GM12878 (cell line): ENCODE results near the gene DNAJA4. TPM values are rescaled to one million over a fixed set of nuclear protein-coding genes. Genes with fewer than 3 reads are reported as not detected.

ENCODE experiments used
- ATAC-seq: fragments of 200-7000 bp; cut with Tn5 transposase; 3 replicates; pipeline ENCODE4 v1.9.1; 2020; ENCODE audit warnings: mild to moderate bottlenecking, moderate library complexity
- BruUV-seq: library from RNA; stranded (reverse); fragments of 400-500 nt; replicated peaks from 2 replicates; lab custom pipeline; 2021; lab: Mats Ljungman, UMichigan
- CTCF ChIA-PET: fragments of 300-600 bp; sonication (Branson Sonifier 250); formaldehyde crosslinking; extraction: SDS; loops from one replicate; lab custom pipeline; 2021; ENCODE audit warnings: inconsistent platforms; lab: Yijun Ruan, JAX
- POLR2A ChIA-PET: fragments of 350-600 bp; formaldehyde crosslinking; extraction: SDS; loops from one replicate; lab custom pipeline; 2021; ENCODE audit warnings: inconsistent platforms; lab: Charles Lee
- RAD21 ChIA-PET: fragments of 300-600 bp; sonication (Branson Sonifier 250); formaldehyde crosslinking; loops from one replicate; lab custom pipeline; 2023; ENCODE audit warnings: antibody characterized with exemption; ENCODE audit not compliant: unreplicated experiment; lab: Charles Lee
- SMC1A ChIA-PET: fragments of 300-600 bp; sonication (Branson Sonifier 250); formaldehyde crosslinking; loops from one replicate; lab custom pipeline; 2023; ENCODE audit not compliant: unreplicated experiment, uncharacterized antibody; lab: Charles Lee
- DNase-seq: peaks from one replicate; pipeline ENCODE4 v3.0.0-alpha.2; 2011; ENCODE audit warnings: low read depth, low spot score
- FAIRE-seq: peaks from 3 replicates; lab custom pipeline; 2011; peaks lifted over from hg19 to GRCh38; lab: Jason Lieb, UNC
- H2AFZ ChIP-seq: 2 replicates; pipeline ENCODE4 v1.6.0; 2011; ENCODE audit warnings: low read depth, low read length, control low read depth; ENCODE audit not compliant: control insufficient read depth
- H3K27ac ChIP-seq: 2 replicates; pipeline ENCODE4 v1.5.1; 2011; ENCODE audit warnings: control low read depth; ENCODE audit not compliant: control insufficient read depth, insufficient read depth
- H3K27me3 ChIP-seq, 2 experiments: replicated peaks in 1 of 2; 2 replicates each; pipeline versions ENCODE4 v1.6.0 to v1.6.1; 2011; ENCODE audit warnings: low read length in 1 of 2; ENCODE audit not compliant: control insufficient read depth in 2 of 2, insufficient read depth in 2 of 2
- H3K36me3 ChIP-seq, 2 experiments: 2 replicates each; pipeline ENCODE4 v1.5.1; 2011; ENCODE audit warnings: low read length in 1 of 2; ENCODE audit not compliant: control insufficient read depth in 2 of 2, insufficient read depth in 2 of 2
- H3K4me1 ChIP-seq: 2 replicates; pipeline ENCODE4 v1.6.1; 2011; ENCODE audit warnings: mild to moderate bottlenecking, low read length, moderate library complexity, mixed read lengths; ENCODE audit not compliant: control insufficient read depth, insufficient read depth
- H3K4me2 ChIP-seq: 2 replicates; pipeline ENCODE4 v1.6.0; 2011; ENCODE audit warnings: control low read depth; ENCODE audit not compliant: control insufficient read depth, insufficient read depth
- H3K4me3 ChIP-seq: fragments of 200-600 bp; sonication (generic); 2 replicates; pipeline ENCODE4 v1.5.1; 2016
- H3K79me2 ChIP-seq: 2 replicates; pipeline ENCODE4 v1.6.0; 2011; ENCODE audit warnings: low read length; ENCODE audit not compliant: control insufficient read depth, insufficient read depth
- H3K9ac ChIP-seq: 2 replicates; pipeline ENCODE4 v1.8.0; 2011; ENCODE audit warnings: low read length, control low read depth, mixed read lengths; ENCODE audit not compliant: control insufficient read depth, insufficient read depth
- H3K9me3 ChIP-seq: replicated peaks from 3 replicates; pipeline ENCODE4 v1.5.1; 2011; ENCODE audit warnings: mild to moderate bottlenecking, low read length; ENCODE audit not compliant: control insufficient read depth, insufficient read depth
- H4K20me1 ChIP-seq: 2 replicates; pipeline ENCODE4 v1.6.0; 2011; ENCODE audit not compliant: control insufficient read depth, insufficient read depth
- CBFB ChIP-seq: IDR thresholded peaks from 2 replicates; pipeline ENCODE4 v1.6.1; 2016; ENCODE audit warnings: antibody characterized with exemption, low read depth
- DPF2 ChIP-seq: fragments of 450-650 bp; IDR thresholded peaks from 2 replicates; pipeline ENCODE4 v1.6.1; 2017; ENCODE audit warnings: mild to moderate bottlenecking
- FOXK2 ChIP-seq: fragments of 450-650 bp; IDR thresholded peaks from 2 replicates; pipeline ENCODE4 v1.6.1; 2017; ENCODE audit warnings: mild to moderate bottlenecking, moderate library complexity
- KDM1A ChIP-seq: fragments of 200-600 bp; sonication (generic); IDR thresholded peaks from 2 replicates; pipeline ENCODE4 v1.6.1; 2016; ENCODE audit warnings: borderline replicate concordance
- LARP7 ChIP-seq: fragments of 450-650 bp; IDR thresholded peaks from 2 replicates; pipeline ENCODE4 v1.6.1; 2017; ENCODE audit warnings: mild to moderate bottlenecking
- POLR2A ChIP-seq: IDR thresholded peaks from 2 replicates; pipeline ENCODE4 v1.6.1; 2011; ENCODE audit warnings: low read depth, mild to moderate bottlenecking, low read length
- RFX5 ChIP-seq: IDR thresholded peaks from 2 replicates; pipeline ENCODE4 v1.6.1; 2011; ENCODE audit warnings: low read depth, low read length, improper control_type of control experiment
- SUPT20H ChIP-seq: IDR thresholded peaks from 2 replicates; pipeline ENCODE4 v1.6.1; 2011; ENCODE audit warnings: low read depth, mild to moderate bottlenecking, low read length, moderate library complexity, borderline replicate concordance; ENCODE audit not compliant: control insufficient read depth
- WGBS: methylation state at CpG from one replicate; pipeline ENCODE4 v1.1.6; 2016; ENCODE audit warnings: low lambda C conversion rate; ENCODE audit not compliant: insufficient replicate concordance, insufficient coverage; ENCODE audit errors: missing lambda C conversion rate; 5-methylcytosine and 5-hydroxymethylcytosine counted together
- in situ Hi-C: fragments of 300-500 bp; cut with MboI; formaldehyde crosslinking; loops from 9 replicates; pipeline ENCODE4 v1.14.3; 2018; ENCODE audit warnings: mixed read lengths
- intact Hi-C: fragments of 100-400 bp; cut with micrococcal nuclease; formaldehyde crosslinking; loops from one replicate; pipeline ENCODE4 v1.14.2; 2022; ENCODE audit not compliant: unreplicated experiment
- polyA plus RNA-seq, 11 experiments: library from polyadenylated mRNA; depleted of rRNA in 4 of 11; unstranded in 6 of 11; stranded (reverse) in 5 of 11; fragments of >200 nt; fragmentation: Nextera tagmentation in 4 of 11; fragmentation: Illumina TruSeq in 1 of 11; extraction: Ambion mirVana in 4 of 11; extraction: Trizol in 1 of 11; gene quantifications; 1 replicate in 1 of 11; 2 replicates in 10 of 11; pipeline versions ENCODE4 v1.2.1 to v1.2.3, GENCODE V29; 2011 to 2016; ENCODE audit warnings: inconsistent platforms in 2 of 11, missing spikeins in 2 of 11, low read depth in 1 of 11
- total RNA-seq, 4 experiments: library from RNA; depleted of rRNA in 3 of 4; stranded (reverse); fragments of >200 nt in 3 of 4; fragmentation: Illumina TruSeq in 1 of 4; extraction: Trizol in 1 of 4; gene quantifications; 2 replicates each; pipeline versions ENCODE4 v1.2.1 to v1.2.3, GENCODE V29; 2013 to 2021
- TF ChIP-seq, protein P1 (sequence below): fragments of 450-650 bp; IDR thresholded peaks from 2 replicates; pipeline ENCODE4 v1.6.1; 2017; ENCODE audit warnings: borderline replicate concordance
- TF ChIP-seq, protein P2 (sequence below): IDR thresholded peaks from 2 replicates; pipeline ENCODE4 v1.6.1; 2011; ENCODE audit warnings: mild to moderate bottlenecking, low read depth, low read length, moderate library complexity; ENCODE audit not compliant: insufficient replicate concordance
- TF ChIP-seq, protein P3 (sequence below): fragments of 450-650 bp; formaldehyde crosslinking; IDR thresholded peaks from 2 replicates; pipeline ENCODE4 v1.4.0; 2020; ENCODE audit warnings: mild to moderate bottlenecking, moderate library complexity

The DNAJA4 gene
- total and polyA plus RNA-seq, 10 of the 15 experiments (the other 5 are each of a cell fraction or from before 2014, with no cell fraction given): 0.01 to 10.4 (median 4.1) TPM

DNA sequence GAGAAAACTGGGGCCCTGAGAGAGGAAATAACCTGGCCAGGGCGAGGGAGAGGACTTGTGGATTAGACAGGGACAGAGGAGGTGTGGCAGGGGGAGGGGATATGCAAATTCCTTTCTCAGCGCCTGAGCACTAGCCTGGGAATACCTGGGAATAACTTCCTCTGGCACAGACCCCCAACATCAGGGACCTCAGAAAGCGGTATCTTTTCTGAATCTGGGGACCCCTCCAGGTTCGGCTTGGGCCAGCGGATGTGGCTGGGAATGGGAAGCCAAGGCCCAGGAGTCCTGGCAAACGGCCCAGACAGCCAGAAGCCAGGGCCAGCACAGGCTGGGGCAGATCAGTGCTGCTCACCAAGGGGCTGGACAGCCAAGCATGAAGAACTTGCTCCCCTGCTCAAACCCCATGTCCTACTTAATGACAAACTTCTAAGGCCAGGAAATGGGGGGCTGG is 20.8 kb upstream of the DNAJA4 start:
- WGBS: 50% methylated on average over 6 of the region's 6 CpGs
- H3K36me3 ChIP-seq: no peaks in the 10 kb centered on the region
- no peak overlapping the region for H2AFZ ChIP-seq
- ChIA-PET RAD21 (interaction anchor here (0.7 to 3.2 kb wide), 3 partner anchors 48 to 131 kb away, joined by 3 to 10 read pairs (median 5); no protein-coding TSS in a partner anchor), POLR2A (no interaction called here), CTCF (interaction anchor here (1.7 to 5.5 kb wide), 3 partner anchors 113 to 279 kb away, joined by 4 to 164 read pairs (median 44); partner anchors contain the start of gene CIB2), SMC1A (interaction anchor here (0.6 kb wide), 2 partner anchors 285 to 1606 kb away, joined by 3 to 4 read pairs; no protein-coding TSS in a partner anchor)
- no peak overlapping the region for H3K4me2 ChIP-seq
- H4K20me1 ChIP-seq: no peaks in the 10 kb centered on the region
- no peaks in the 10 kb centered on the region for H3K79me2 ChIP-seq
- no peak overlapping the region for H3K4me3 ChIP-seq
- ATAC-seq (no peak), FAIRE-seq (no peak), DNase-seq (no peak)
- no peaks in the 10 kb centered on the region for H3K4me1 ChIP-seq
- in situ Hi-C loops: loop anchor here (5.0 kb wide), 2 partner anchors 131 to 286 kb away; no protein-coding TSS in a partner anchor
- H3K9me3 ChIP-seq: no peaks in the 10 kb centered on the region
- H3K9ac ChIP-seq: no peak overlapping the region
- TF ChIP-seq, protein P1, sequence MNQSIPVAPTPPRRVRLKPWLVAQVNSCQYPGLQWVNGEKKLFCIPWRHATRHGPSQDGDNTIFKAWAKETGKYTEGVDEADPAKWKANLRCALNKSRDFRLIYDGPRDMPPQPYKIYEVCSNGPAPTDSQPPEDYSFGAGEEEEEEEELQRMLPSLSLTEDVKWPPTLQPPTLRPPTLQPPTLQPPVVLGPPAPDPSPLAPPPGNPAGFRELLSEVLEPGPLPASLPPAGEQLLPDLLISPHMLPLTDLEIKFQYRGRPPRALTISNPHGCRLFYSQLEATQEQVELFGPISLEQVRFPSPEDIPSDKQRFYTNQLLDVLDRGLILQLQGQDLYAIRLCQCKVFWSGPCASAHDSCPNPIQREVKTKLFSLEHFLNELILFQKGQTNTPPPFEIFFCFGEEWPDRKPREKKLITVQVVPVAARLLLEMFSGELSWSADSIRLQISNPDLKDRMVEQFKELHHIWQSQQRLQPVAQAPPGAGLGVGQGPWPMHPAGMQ: no peak
- TF ChIP-seq LARP7: no peak
- TF ChIP-seq, protein P2, sequence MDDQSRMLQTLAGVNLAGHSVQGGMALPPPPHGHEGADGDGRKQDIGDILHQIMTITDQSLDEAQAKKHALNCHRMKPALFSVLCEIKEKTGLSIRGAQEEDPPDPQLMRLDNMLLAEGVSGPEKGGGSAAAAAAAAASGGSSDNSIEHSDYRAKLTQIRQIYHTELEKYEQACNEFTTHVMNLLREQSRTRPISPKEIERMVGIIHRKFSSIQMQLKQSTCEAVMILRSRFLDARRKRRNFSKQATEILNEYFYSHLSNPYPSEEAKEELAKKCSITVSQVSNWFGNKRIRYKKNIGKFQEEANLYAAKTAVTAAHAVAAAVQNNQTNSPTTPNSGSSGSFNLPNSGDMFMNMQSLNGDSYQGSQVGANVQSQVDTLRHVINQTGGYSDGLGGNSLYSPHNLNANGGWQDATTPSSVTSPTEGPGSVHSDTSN: no peak
- TF ChIP-seq CBFB: no peak
- TF ChIP-seq SUPT20H: no peak
- no peak for TF ChIP-seq KDM1A
- TF ChIP-seq RFX5: no peak
- no peak for TF ChIP-seq FOXK2
- TF ChIP-seq, protein P3, sequence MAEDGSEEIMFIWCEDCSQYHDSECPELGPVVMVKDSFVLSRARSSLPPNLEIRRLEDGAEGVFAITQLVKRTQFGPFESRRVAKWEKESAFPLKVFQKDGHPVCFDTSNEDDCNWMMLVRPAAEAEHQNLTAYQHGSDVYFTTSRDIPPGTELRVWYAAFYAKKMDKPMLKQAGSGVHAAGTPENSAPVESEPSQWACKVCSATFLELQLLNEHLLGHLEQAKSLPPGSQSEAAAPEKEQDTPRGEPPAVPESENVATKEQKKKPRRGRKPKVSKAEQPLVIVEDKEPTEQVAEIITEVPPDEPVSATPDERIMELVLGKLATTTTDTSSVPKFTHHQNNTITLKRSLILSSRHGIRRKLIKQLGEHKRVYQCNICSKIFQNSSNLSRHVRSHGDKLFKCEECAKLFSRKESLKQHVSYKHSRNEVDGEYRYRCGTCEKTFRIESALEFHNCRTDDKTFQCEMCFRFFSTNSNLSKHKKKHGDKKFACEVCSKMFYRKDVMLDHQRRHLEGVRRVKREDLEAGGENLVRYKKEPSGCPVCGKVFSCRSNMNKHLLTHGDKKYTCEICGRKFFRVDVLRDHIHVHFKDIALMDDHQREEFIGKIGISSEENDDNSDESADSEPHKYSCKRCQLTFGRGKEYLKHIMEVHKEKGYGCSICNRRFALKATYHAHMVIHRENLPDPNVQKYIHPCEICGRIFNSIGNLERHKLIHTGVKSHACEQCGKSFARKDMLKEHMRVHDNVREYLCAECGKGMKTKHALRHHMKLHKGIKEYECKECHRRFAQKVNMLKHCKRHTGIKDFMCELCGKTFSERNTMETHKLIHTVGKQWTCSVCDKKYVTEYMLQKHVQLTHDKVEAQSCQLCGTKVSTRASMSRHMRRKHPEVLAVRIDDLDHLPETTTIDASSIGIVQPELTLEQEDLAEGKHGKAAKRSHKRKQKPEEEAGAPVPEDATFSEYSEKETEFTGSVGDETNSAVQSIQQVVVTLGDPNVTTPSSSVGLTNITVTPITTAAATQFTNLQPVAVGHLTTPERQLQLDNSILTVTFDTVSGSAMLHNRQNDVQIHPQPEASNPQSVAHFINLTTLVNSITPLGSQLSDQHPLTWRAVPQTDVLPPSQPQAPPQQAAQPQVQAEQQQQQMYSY (CRISPR knock-in tag): no peak
- TF ChIP-seq DPF2: no peak
- TF ChIP-seq POLR2A: no peak
- intact Hi-C loops: no loop called here
- H3K27me3 ChIP-seq: no peaks in the 10 kb centered on the region
- H3K27ac ChIP-seq: no peak overlapping the region
- BruUV-seq: no TSS peak
